Measurements from ENCODE around the gene MYL2.

The MYL2 gene

GRCh38 chr12:110863161-110863560 is 57.2 kb downstream of the MYL2 start:
- H3K36me3 ChIP-seq (ENCODE audit: insufficient read depth, low read length), result no peaks in the 10 kb centered on the region
- no peaks in the 10 kb centered on the region for H3K4me1 ChIP-seq (ENCODE audit: insufficient read depth, low read length, severe bottlenecking)
- no peak overlapping the region for H3K4me3 ChIP-seq (ENCODE audit: low read depth, low read length, poor library complexity, severe bottlenecking)
- H3K9me2 ChIP-seq (ENCODE audit: low read depth, low read length), result no peaks in the 10 kb centered on the region
- no peaks in the 10 kb centered on the region for H4K20me1 ChIP-seq (ENCODE audit: insufficient read depth, low read length)
- H3K79me2 ChIP-seq (ENCODE audit: insufficient read depth, low read length), result no peaks in the 10 kb centered on the region
- no peaks in the 10 kb centered on the region for H3K27me3 ChIP-seq (ENCODE audit: insufficient read depth, low read length)
- H3K9ac ChIP-seq (ENCODE audit: low read length), result no peak overlapping the region
- H3K27ac ChIP-seq (ENCODE audit: low read depth, low read length, poor library complexity, severe bottlenecking), result no peak overlapping the region
- H3K4me2 ChIP-seq (ENCODE audit: low read length), result no peak overlapping the region
- no peak overlapping the region for H2AFZ ChIP-seq (ENCODE audit: low read length)
- no peaks in the 10 kb centered on the region for H3F3A ChIP-seq (ENCODE audit: insufficient read depth, low read length)
- no peaks in the 10 kb centered on the region for H3K9me3 ChIP-seq (ENCODE audit: low read length)
- TF ChIP-seq EZH2 (IDR thresholded peaks at IDR 0.05; ENCODE audit: borderline replicate concordance, low read length) (no peak), CTCF (IDR thresholded peaks at IDR 0.05; ENCODE audit: low read length) (no peak)

- Histone ChIP-seq H3F3A (ENCODE audit: insufficient read depth, low read length) (no peaks in the 10 kb centered on the region), H3K9ac (ENCODE audit: low read length) (no peak overlapping the region)
- no peak for TF ChIP-seq CTCF (IDR thresholded peaks at IDR 0.05; ENCODE audit: low read length)
- TF ChIP-seq EZH2 (IDR thresholded peaks at IDR 0.05; ENCODE audit: borderline replicate concordance, low read length), result no peak
Observed at GRCh38 chr12:110862329-110862728, 58.0 kb downstream of the MYL2 start.

GRCh38 chr12:110861729-110862128 is 58.6 kb downstream of the MYL2 start:
- no peak overlapping the region for H3K27ac ChIP-seq (ENCODE audit: low read depth, low read length, poor library complexity, severe bottlenecking)
- no peaks in the 10 kb centered on the region for H3K36me3 ChIP-seq (ENCODE audit: insufficient read depth, low read length)
- H3K9me2 ChIP-seq (ENCODE audit: low read depth, low read length), result no peaks in the 10 kb centered on the region
- H3F3A ChIP-seq (ENCODE audit: insufficient read depth, low read length), result no peaks in the 10 kb centered on the region
- H3K4me2 ChIP-seq (ENCODE audit: low read length), result no peak overlapping the region
- no peak overlapping the region for H3K4me3 ChIP-seq (ENCODE audit: low read depth, low read length, poor library complexity, severe bottlenecking)
- no peaks in the 10 kb centered on the region for H3K4me1 ChIP-seq (ENCODE audit: insufficient read depth, low read length, severe bottlenecking)
- H2AFZ ChIP-seq (ENCODE audit: low read length), result no peak overlapping the region
- no peaks in the 10 kb centered on the region for H4K20me1 ChIP-seq (ENCODE audit: insufficient read depth, low read length)
- peak; percentile 15; the same call in 1 of the 2 replicates for TF ChIP-seq CTCF (IDR thresholded peaks at IDR 0.05; ENCODE audit: low read length)
- no peak for TF ChIP-seq EZH2 (IDR thresholded peaks at IDR 0.05; ENCODE audit: borderline replicate concordance, low read length)
- H3K9me3 ChIP-seq (ENCODE audit: low read length), result no peaks in the 10 kb centered on the region
- H3K27me3 ChIP-seq (ENCODE audit: insufficient read depth, low read length), result no peaks in the 10 kb centered on the region
- no peaks in the 10 kb centered on the region for H3K79me2 ChIP-seq (ENCODE audit: insufficient read depth, low read length)
- no peak overlapping the region for H3K9ac ChIP-seq (ENCODE audit: low read length)

More at GRCh38 chr12:110862329-110862728, 58.0 kb downstream of the MYL2 start:
- Histone ChIP-seq H3K9me3 (ENCODE audit: low read length) (no peaks in the 10 kb centered on the region), H4K20me1 (ENCODE audit: insufficient read depth, low read length) (no peaks in the 10 kb centered on the region), H3K4me1 (ENCODE audit: insufficient read depth, low read length, severe bottlenecking) (no peaks in the 10 kb centered on the region), H3K36me3 (ENCODE audit: insufficient read depth, low read length) (no peaks in the 10 kb centered on the region), H3K79me2 (ENCODE audit: insufficient read depth, low read length) (no peaks in the 10 kb centered on the region), H3K27ac (ENCODE audit: low read depth, low read length, poor library complexity, severe bottlenecking) (no peak overlapping the region), H3K4me2 (ENCODE audit: low read length) (no peak overlapping the region), H3K27me3 (ENCODE audit: insufficient read depth, low read length) (no peaks in the 10 kb centered on the region), H3K9me2 (ENCODE audit: low read depth, low read length) (no peaks in the 10 kb centered on the region), H2AFZ (ENCODE audit: low read length) (no peak overlapping the region), H3K4me3 (ENCODE audit: low read depth, low read length, poor library complexity, severe bottlenecking) (no peak overlapping the region)

Measured in OCI-LY1 (cell line).